B cell (primary cell): ENCODE results near the gene GTF3C5. TPM values are rescaled to one million over a fixed set of nuclear protein-coding genes. Genes with fewer than 3 reads are reported as not detected.

Experiments used
- ATAC-seq: fragments of 200-7000 bp; cut with Tn5 transposase; one replicate; pipeline ENCODE4 v1.10.0; 2021; ENCODE audit warnings: low read depth, mild to moderate bottlenecking, moderate number of reproducible peaks, moderate library complexity
- CTCF ChIA-PET: fragments of 350-600 bp; sonication (Branson Sonifier 250); formaldehyde crosslinking; loops from one replicate; lab custom pipeline; 2021; ENCODE audit warnings: antibody characterized with exemption, inconsistent platforms; lab: Charles Lee
- POLR2A ChIA-PET: fragments of 350-600 bp; sonication (Branson Sonifier 250); formaldehyde crosslinking; loops from one replicate; lab custom pipeline; 2021; ENCODE audit warnings: antibody characterized with exemption; lab: Charles Lee
- DNase-seq: peaks from one replicate; pipeline ENCODE4 v3.0.0; 2013
- H2AFZ ChIP-seq: 2 replicates; pipeline ENCODE4 v1.6.1; 2012; ENCODE audit warnings: mild to moderate bottlenecking, low read depth, low read length; ENCODE audit not compliant: insufficient read depth, poor library complexity, severe bottlenecking
- H3K27ac ChIP-seq, 2 donors: 1 replicate in 1 of 2; 2 replicates in 1 of 2; pipeline ENCODE4 v1.5.1; 2012 to 2013; ENCODE audit warnings: low read length in 2 of 2, mild to moderate bottlenecking in 2 of 2, moderate library complexity in 1 of 2
- H3K27me3 ChIP-seq, 4 experiments: fragments of 200-600 bp in 1 of 4; sonication (generic) in 1 of 4; replicated peaks in 1 of 4; 1 replicate in 2 of 4; 2 replicates in 2 of 4; pipeline versions ENCODE4 v1.6.1 to v1.7.0; 2013 to 2016; ENCODE audit warnings: low read length in 3 of 4, mild to moderate bottlenecking in 2 of 4, mixed read lengths in 1 of 4, moderate library complexity in 1 of 4; ENCODE audit not compliant: insufficient read depth in 4 of 4, control insufficient read depth in 3 of 4; ENCODE audit errors: control extremely low read depth in 1 of 4
- H3K36me3 ChIP-seq, 2 experiments: replicated peaks in 1 of 2; 1 replicate in 1 of 2; 2 replicates in 1 of 2; pipeline versions ENCODE4 v1.6.1 to v1.7.1; 2013; ENCODE audit warnings: low read length in 1 of 2; ENCODE audit not compliant: insufficient read depth in 2 of 2, control insufficient read depth in 1 of 2; ENCODE audit errors: control extremely low read depth in 1 of 2, extremely low read depth in 1 of 2
- H3K4me1 ChIP-seq, 2 donors: fragments of 200-600 bp in 1 of 2; sonication (generic) in 1 of 2; 1 replicate in 1 of 2; 2 replicates in 1 of 2; pipeline versions ENCODE4 v1.5.1 to v1.6.1; 2013 to 2017; ENCODE audit warnings: low read length in 2 of 2; ENCODE audit not compliant: control insufficient read depth in 2 of 2, insufficient read depth in 2 of 2
- H3K4me2 ChIP-seq: replicated peaks from 2 replicates; pipeline ENCODE3; 2012; ENCODE audit warnings: mild to moderate bottlenecking, low read depth, low read length; ENCODE audit not compliant: poor library complexity, severe bottlenecking
- H3K4me3 ChIP-seq, 5 experiments: fragments of 200-600 bp in 1 of 5; sonication (generic) in 1 of 5; 1 replicate in 3 of 5; 2 replicates in 2 of 5; pipeline versions ENCODE4 v1.5.1 to v1.7.0; 2011 to 2016; ENCODE audit warnings: low read length in 4 of 5, mild to moderate bottlenecking in 4 of 5, low read depth in 2 of 5, control low read depth in 1 of 5, moderate library complexity in 1 of 5; ENCODE audit not compliant: insufficient read depth in 1 of 5; ENCODE audit errors: control extremely low read depth in 1 of 5, extremely low read depth in 1 of 5
- H3K79me2 ChIP-seq: fragments of 200-600 bp; sonication (generic); one replicate; pipeline ENCODE4 v1.6.0; 2016; ENCODE audit warnings: low read length; ENCODE audit not compliant: control insufficient read depth, insufficient read depth
- H3K9ac ChIP-seq: fragments of 200-600 bp; sonication (generic); 2 replicates; pipeline ENCODE4 v1.6.1; 2017; ENCODE audit warnings: mild to moderate bottlenecking, low read length, moderate library complexity
- H3K9me3 ChIP-seq, 3 donors: one replicate each; pipeline versions ENCODE4 v1.6.1 to v1.7.1; 2013; ENCODE audit warnings: low read length in 2 of 3; ENCODE audit not compliant: control insufficient read depth in 2 of 3, insufficient read depth in 1 of 3; ENCODE audit errors: control extremely low read depth in 1 of 3
- H4K20me1 ChIP-seq: 2 replicates; pipeline ENCODE4 v1.6.0; 2012; ENCODE audit warnings: mild to moderate bottlenecking, low read length; ENCODE audit not compliant: insufficient read depth, control insufficient read depth, poor library complexity, severe bottlenecking
- H3K27ac Mint-ChIP-seq: one replicate; pipeline ENCODE4 v1.8.0; 2021; ENCODE audit warnings: mixed read lengths
- H3K27me3 Mint-ChIP-seq: one replicate; pipeline ENCODE4 v1.8.0; 2021; ENCODE audit warnings: mixed read lengths
- H3K4me1 Mint-ChIP-seq: one replicate; pipeline ENCODE4 v1.8.0; 2021; ENCODE audit warnings: mixed read lengths
- H3K4me3 Mint-ChIP-seq: one replicate; pipeline ENCODE4 v1.8.0; 2021; ENCODE audit warnings: mixed read lengths
- H3K9me3 Mint-ChIP-seq: one replicate; pipeline ENCODE4 v1.8.0; 2022; ENCODE audit warnings: mixed read lengths; ENCODE audit not compliant: insufficient read depth
- CTCF ChIP-seq: fragments of 200-600 bp; IDR thresholded peaks from one replicate; pipeline ENCODE4 v1.8.0; 2022; ENCODE audit warnings: antibody characterized with exemption, mild to moderate bottlenecking
- EZH2 ChIP-seq: IDR thresholded peaks from 2 replicates; pipeline ENCODE4 v1.6.1; 2012; ENCODE audit warnings: borderline replicate concordance, low read depth, mild to moderate bottlenecking, moderate library complexity, low read length; ENCODE audit not compliant: insufficient read depth, poor library complexity, severe bottlenecking
- WGBS: methylation state at CpG from one replicate; pipeline ENCODE4 v1.1.5; 2013; ENCODE audit warnings: missing lambda C conversion rate; ENCODE audit not compliant: insufficient coverage; 5-methylcytosine and 5-hydroxymethylcytosine counted together
- intact Hi-C: fragments of 100-400 bp; cut with micrococcal nuclease; formaldehyde crosslinking; loops from one replicate; pipeline ENCODE4 v1.10.0; 2022
- polyA plus RNA-seq: library from polyadenylated mRNA; depleted of rRNA; stranded (reverse); fragments of >200 nt; gene quantifications from 2 replicates; pipeline ENCODE4 v1.2.3, GENCODE V29; 2012
- total RNA-seq, 2 donors: library from RNA; stranded (reverse); fragments of 120-200 nt in 1 of 2; gene quantifications; 1 replicate in 1 of 2; 2 replicates in 1 of 2; pipeline versions ENCODE4 v1.2.3 to v1.2.4, GENCODE V29; 2013 to 2022

The GTF3C5 gene
- total and polyA plus RNA-seq, 2 donors (not counting 1 experiment from before 2014, with no cell fraction given): 80.5 to 91.2 TPM

DNA sequence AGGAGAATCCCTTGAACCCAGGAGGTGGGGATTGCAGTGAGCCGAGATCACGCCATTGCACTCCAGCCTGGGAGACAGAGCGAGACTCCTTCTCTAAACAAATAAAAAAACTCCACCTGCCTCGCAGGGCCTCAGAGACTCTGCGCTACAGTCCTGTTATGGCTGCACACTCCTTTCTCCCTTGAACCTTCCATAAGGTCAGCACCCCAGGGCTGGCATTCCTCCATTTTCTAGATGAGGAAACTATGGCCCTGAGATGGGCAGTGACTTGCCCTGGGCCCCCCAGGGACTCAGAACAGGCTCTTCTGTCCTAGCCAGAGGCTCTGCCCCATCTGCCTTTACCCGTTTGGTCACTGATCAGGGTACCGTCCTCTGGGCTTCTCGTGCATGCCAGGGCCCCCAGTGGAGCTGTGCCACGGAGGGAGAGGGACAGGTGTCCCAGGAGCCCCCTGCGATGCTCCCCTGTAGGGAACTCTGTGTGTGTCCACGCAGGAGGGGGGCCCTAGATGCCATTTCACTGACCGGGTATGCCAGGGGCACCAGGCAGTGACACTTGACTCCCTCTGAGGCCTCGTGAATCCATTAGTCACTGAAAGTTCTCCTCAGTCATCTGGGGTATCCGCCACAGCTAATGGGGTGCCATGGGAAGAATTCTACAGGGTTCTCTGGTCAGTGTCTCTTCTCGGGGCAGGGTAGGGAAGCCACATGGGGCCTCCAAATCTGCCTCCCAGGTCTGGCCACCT, 74.1 kb downstream of the GTF3C5 start:
- no peaks in the 10 kb centered on the region for H3K9me3 Mint-ChIP-seq
- H3K27me3 Mint-ChIP-seq: no peaks in the 10 kb centered on the region
- DNase-seq: no peak
- H3K4me1 Mint-ChIP-seq: no peaks in the 10 kb centered on the region
- ATAC-seq: no peak
- WGBS: 95% methylated on average over 14 of the region's 15 CpGs
- no peak overlapping the region for H3K27ac Mint-ChIP-seq
- no peak for TF ChIP-seq CTCF
- TF ChIP-seq EZH2: no peak
- intact Hi-C loops: no loop called here
- no peaks in the 10 kb centered on the region for H4K20me1 ChIP-seq
- H3K36me3 ChIP-seq: peaks cover 0 to 76% of the 10 kb centered on the region in 2 experiments
- no peak overlapping the region for H3K4me3 ChIP-seq
- no peaks in the 10 kb centered on the region for H3K79me2 ChIP-seq
- no peak overlapping the region for H2AFZ ChIP-seq
- ChIA-PET POLR2A (no interaction called here), CTCF (interaction anchor here (0.7 to 26.5 kb wide), 5 partner anchors 10 to 51 kb away, joined by 3 to 599 read pairs (median 4); partner anchors contain the start of gene RALGDS)
- peaks cover 0 to 5% (median 0%) of the 10 kb centered on the region in 3 donors for H3K9me3 ChIP-seq
- H3K27ac ChIP-seq: no peak overlapping the region
- no peak overlapping the region for H3K4me2 ChIP-seq
- H3K27me3 ChIP-seq: no peaks in the 10 kb centered on the region
- H3K4me1 ChIP-seq: no peaks in the 10 kb centered on the region
- H3K4me3 Mint-ChIP-seq: no peak overlapping the region
- H3K9ac ChIP-seq: no peak overlapping the region

DNA sequence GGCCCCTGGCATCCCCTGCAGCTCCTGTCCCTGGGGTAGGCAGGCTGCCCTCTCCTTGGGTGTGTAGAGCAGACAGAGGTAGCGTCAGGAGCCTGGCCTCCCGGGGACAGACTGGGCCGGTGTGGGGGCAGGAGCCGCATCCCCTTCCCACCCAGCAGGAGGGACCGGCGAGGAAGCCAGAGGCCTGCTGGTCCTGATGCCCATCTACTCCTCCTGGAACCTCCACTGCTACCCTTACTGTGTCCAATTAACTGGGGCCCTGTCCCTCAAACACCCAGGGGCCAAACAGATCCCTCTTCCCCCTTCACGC, 74.6 kb downstream of the GTF3C5 start:
- ChIA-PET CTCF (interaction anchor here (0.7 to 26.5 kb wide), 3 partner anchors 9 to 43 kb away, joined by 3 to 599 read pairs (median 4); no protein-coding TSS in a partner anchor), POLR2A (no interaction called here)
- H3K27ac Mint-ChIP-seq: no peak overlapping the region
- H3K27me3 Mint-ChIP-seq: no peaks in the 10 kb centered on the region
- intact Hi-C loops: no loop called here
- H3K4me3 Mint-ChIP-seq: no peak overlapping the region
- no peak overlapping the region for H3K27ac ChIP-seq
- no peak overlapping the region for H3K4me2 ChIP-seq
- H2AFZ ChIP-seq: no peak overlapping the region
- DNase-seq (no peak), ATAC-seq (no peak)
- no peak overlapping the region for H3K4me3 ChIP-seq
- H3K27me3 ChIP-seq: no peaks in the 10 kb centered on the region
- H3K9me3 ChIP-seq: peaks cover 0 to 5% (median 0%) of the 10 kb centered on the region in 3 donors
- no peaks in the 10 kb centered on the region for H3K79me2 ChIP-seq
- TF ChIP-seq EZH2: no peak
- no peak for TF ChIP-seq CTCF
- H3K9ac ChIP-seq: no peak overlapping the region
- H3K36me3 ChIP-seq: peaks cover 0 to 75% of the 10 kb centered on the region in 2 experiments
- H3K9me3 Mint-ChIP-seq: no peaks in the 10 kb centered on the region
- H3K4me1 ChIP-seq: no peaks in the 10 kb centered on the region
- no peaks in the 10 kb centered on the region for H4K20me1 ChIP-seq
- H3K4me1 Mint-ChIP-seq: no peaks in the 10 kb centered on the region
- 96% methylated on average over 5 of the region's 7 CpGs for WGBS
